Measurements from ENCODE around the gene THPO. TPM values are rescaled to one million over a fixed set of nuclear protein-coding genes. Genes with fewer than 3 reads are reported as not detected.

Gene THPO
- total RNA-seq: 0.24 TPM
- long read RNA-seq: 0 reads

GRCh38 chr3:184377882-184378445, at the start of gene THPO:
TSS of gene THPO (minus strand) at chr3:184378207. CDS start at chr3:184376259, 1,948 bp downstream.
- peak in 1 of 2 donors; percentile 18 for ATAC-seq
- Histone ChIP-seq H3K27ac (no peak within 1 kb of the TSS), H3K36me3 (no peaks in the 10 kb centered on the region), H3K9me3 (no peaks in the 10 kb centered on the region), H3K27me3 (ENCODE audit: low read depth) (peaks cover 28% of the 10 kb centered on the region), H3K4me3 (no peak within 1 kb of the TSS), H3K4me1 (peaks cover 20% of the 10 kb centered on the region)
- no peak for DNase-seq
- no peak for TF ChIP-seq CTCF (IDR thresholded peaks at IDR 0.05)
- intact Hi-C loops (cut with DNase I): no loop called here

GRCh38 chr3:184426691-184427141, 48.7 kb upstream of the THPO start:
- H3K27me3 ChIP-seq (ENCODE audit: low read depth): no peaks in the 10 kb centered on the region
- H3K27ac ChIP-seq: no peak overlapping the region
- no peak overlapping the region for H3K4me3 ChIP-seq
- no peak for TF ChIP-seq CTCF (IDR thresholded peaks at IDR 0.05)
- DNase-seq (no peak), ATAC-seq (no peak)
- intact Hi-C loops (cut with DNase I): no loop called here
- H3K36me3 ChIP-seq: no peaks in the 10 kb centered on the region
- H3K9me3 ChIP-seq: no peaks in the 10 kb centered on the region
- H3K4me1 ChIP-seq: no peaks in the 10 kb centered on the region

- no peak for ATAC-seq
- no peak for TF ChIP-seq CTCF (IDR thresholded peaks at IDR 0.05)
- intact Hi-C loops (cut with DNase I): no loop called here
- Histone ChIP-seq H3K4me1 (no peaks in the 10 kb centered on the region), H3K27me3 (ENCODE audit: low read depth) (no peaks in the 10 kb centered on the region), H3K4me3 (no peak overlapping the region), H3K9me3 (no peaks in the 10 kb centered on the region), H3K36me3 (no peaks in the 10 kb centered on the region), H3K27ac (no peak overlapping the region)
- DNase-seq: no peak
Observed at GRCh38 chr3:184423561-184423960, 45.6 kb upstream of the THPO start.

GRCh38 chr3:184419171-184419570, 41.2 kb upstream of the THPO start:
- DNase-seq (no peak), ATAC-seq (no peak)
- Histone ChIP-seq H3K4me3 (no peak overlapping the region), H3K36me3 (no peaks in the 10 kb centered on the region), H3K27me3 (ENCODE audit: low read depth) (peaks cover 4% of the 10 kb centered on the region), H3K27ac (no peak overlapping the region), H3K4me1 (no peaks in the 10 kb centered on the region), H3K9me3 (no peaks in the 10 kb centered on the region)
- TF ChIP-seq CTCF (IDR thresholded peaks at IDR 0.05): no peak
- intact Hi-C loops (cut with DNase I): no loop called here

- H3K4me1 ChIP-seq: no peaks in the 10 kb centered on the region
- peak; percentile 92 for TF ChIP-seq CTCF (IDR thresholded peaks at IDR 0.05)
- no peak overlapping the region for H3K4me3 ChIP-seq
- peak; percentile 81 for DNase-seq
- no peaks in the 10 kb centered on the region for H3K9me3 ChIP-seq
- no peak overlapping the region for H3K27ac ChIP-seq
- peaks cover 4% of the 10 kb centered on the region for H3K27me3 ChIP-seq (ENCODE audit: low read depth)
- no peaks in the 10 kb centered on the region for H3K36me3 ChIP-seq
- intact Hi-C loops (cut with DNase I): no loop called here
- ATAC-seq: peak; percentile 92 to 95
Observed at GRCh38 chr3:184417619-184418327, 39.8 kb upstream of the THPO start.
